ENCODE results near the gene UBN2.

Gene UBN2

DNA sequence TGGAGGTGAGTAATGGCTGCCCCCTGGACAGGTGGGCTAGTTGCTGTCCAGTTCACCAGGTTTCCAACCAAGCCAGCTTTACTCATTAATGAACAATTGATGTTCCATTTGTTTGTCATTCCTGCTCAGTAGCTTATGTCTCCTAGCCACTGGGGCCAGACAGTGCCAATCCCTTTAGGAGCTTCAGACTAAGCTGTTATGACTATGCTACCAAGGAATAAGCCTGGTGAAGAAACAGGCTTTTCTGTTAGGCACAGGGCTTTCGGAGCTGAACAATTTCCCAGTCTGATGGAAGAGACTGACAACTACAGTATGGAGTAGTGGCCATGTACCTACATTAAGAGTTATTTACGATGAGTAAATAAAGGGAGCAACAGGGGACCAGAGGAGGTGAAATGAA, 108.0 kb downstream of the UBN2 start:
- TF ChIP-seq TAF1 (IDR thresholded peaks at IDR 0.05; ENCODE audit: low read depth, low read length) (no peak), SPI1 (IDR thresholded peaks at IDR 0.05; ENCODE audit: low read depth, low read length) (no peak), POLR2AphosphoS5 (IDR thresholded peaks at IDR 0.05; ENCODE audit: low read depth, low read length) (no peak), PAX5 (IDR thresholded peaks at IDR 0.05; ENCODE audit: insufficient read depth, low read length, severe bottlenecking) (no peak), POU2F2 (IDR thresholded peaks at IDR 0.05; ENCODE audit: low read depth, low read length) (no peak)
- FAIRE-seq (no peak), DNase-seq (ENCODE audit: insufficient read length, low spot score) (no peak)

DNA sequence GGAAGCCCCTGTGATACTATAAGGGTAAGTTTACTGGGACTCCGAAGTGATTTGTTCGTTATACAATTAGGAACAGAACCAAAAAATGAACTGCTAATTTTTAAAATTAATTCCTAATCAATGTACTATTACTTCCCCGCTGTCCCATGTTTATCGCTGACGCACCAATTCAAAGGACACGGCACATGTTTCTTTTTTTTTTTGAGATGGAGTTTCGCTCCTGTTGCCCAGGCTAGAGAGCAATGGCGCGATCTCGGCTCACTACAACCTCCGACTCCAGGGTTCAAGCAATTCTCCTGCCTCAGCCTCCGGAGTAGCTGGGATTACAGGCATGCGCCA, 108.6 kb downstream of the UBN2 start:
- no peak for FAIRE-seq
- DNase-seq (ENCODE audit: insufficient read length, low spot score), result no peak
- no peak for TF ChIP-seq TAF1 (IDR thresholded peaks at IDR 0.05; ENCODE audit: low read depth, low read length)
- TF ChIP-seq PAX5 (IDR thresholded peaks at IDR 0.05; ENCODE audit: insufficient read depth, low read length, severe bottlenecking), result no peak
- TF ChIP-seq SPI1 (IDR thresholded peaks at IDR 0.05; ENCODE audit: low read depth, low read length), result no peak
- no peak for TF ChIP-seq POLR2AphosphoS5 (IDR thresholded peaks at IDR 0.05; ENCODE audit: low read depth, low read length)
- no peak for TF ChIP-seq POLR2A (IDR thresholded peaks at IDR 0.05; ENCODE audit: low read depth, low read length)
- no peak for TF ChIP-seq POU2F2 (IDR thresholded peaks at IDR 0.05; ENCODE audit: low read depth, low read length)

DNA sequence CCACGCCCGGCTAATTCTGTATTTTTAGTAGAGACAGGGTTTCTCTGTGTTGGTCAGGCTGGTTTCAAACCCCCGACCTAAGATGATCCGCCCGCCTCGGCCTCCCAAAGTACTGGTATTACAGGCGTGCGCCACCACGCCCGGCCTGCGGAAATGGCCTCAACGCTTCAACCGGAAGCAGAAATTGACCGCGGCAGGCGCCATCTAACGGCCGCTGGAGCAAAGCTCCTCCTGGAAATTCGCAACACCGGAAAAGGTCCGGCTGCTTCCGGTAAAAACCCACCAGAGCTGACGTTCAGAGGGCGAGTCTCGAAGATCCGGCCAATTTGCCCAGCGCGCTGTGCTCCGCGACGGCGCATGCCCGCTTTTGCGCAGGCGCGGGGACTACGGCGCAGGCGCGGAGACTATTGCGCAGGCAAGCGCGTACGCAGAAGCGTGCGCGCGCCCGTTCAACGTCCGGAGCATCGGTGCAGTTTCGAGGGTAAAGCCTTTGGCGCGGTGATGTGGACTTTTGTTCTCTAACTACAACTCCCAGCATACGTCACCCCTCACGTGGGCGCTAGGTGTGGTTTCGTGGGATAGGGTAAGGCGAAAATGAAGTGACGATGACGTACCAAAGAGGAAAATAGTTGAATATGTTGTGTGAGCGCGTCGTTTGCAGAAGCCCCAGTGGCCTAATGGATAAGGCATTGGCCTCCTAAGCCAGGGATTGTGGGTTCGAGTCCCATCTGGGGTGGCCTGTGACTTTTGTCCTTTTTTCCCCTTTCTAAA, 109.2 kb downstream of the UBN2 start:
- FAIRE-seq (peak; percentile 99), DNase-seq (ENCODE audit: insufficient read length, low spot score) (peak; percentile 82)
- peak; percentile 34; the same call in 1 of the 2 replicates for TF ChIP-seq TAF1 (IDR thresholded peaks at IDR 0.05; ENCODE audit: low read depth, low read length)
- no peak for TF ChIP-seq POLR2AphosphoS5 (IDR thresholded peaks at IDR 0.05; ENCODE audit: low read depth, low read length)
- TF ChIP-seq POLR2A (IDR thresholded peaks at IDR 0.05; ENCODE audit: low read depth, low read length), result peak; percentile 53; the same call in 1 of the 2 replicates
- peak; percentile 82 for TF ChIP-seq POU2F2 (IDR thresholded peaks at IDR 0.05; ENCODE audit: low read depth, low read length)
- peak; percentile 32; the same call in 1 of the 2 replicates for TF ChIP-seq SPI1 (IDR thresholded peaks at IDR 0.05; ENCODE audit: low read depth, low read length)
- TF ChIP-seq PAX5 (IDR thresholded peaks at IDR 0.05; ENCODE audit: insufficient read depth, low read length, severe bottlenecking), result peak; percentile 42

DNA sequence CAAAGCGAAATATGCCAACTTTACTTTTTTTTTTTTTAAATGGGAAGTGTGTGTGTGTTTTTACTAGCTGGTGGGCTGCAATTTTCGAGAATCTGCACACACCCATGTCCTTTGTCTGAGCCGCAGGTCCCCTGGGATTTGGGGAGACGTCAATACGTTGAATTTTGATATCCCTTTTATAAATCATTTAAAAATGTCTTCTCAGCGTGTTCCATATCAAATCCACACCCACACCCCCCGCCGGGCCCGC, 109.7 kb downstream of the UBN2 start:
- DNase-seq (ENCODE audit: insufficient read length, low spot score) (peak; percentile 11), FAIRE-seq (no peak)
- TF ChIP-seq POLR2AphosphoS5 (IDR thresholded peaks at IDR 0.05; ENCODE audit: low read depth, low read length) (no peak), PAX5 (IDR thresholded peaks at IDR 0.05; ENCODE audit: insufficient read depth, low read length, severe bottlenecking) (no peak), SPI1 (IDR thresholded peaks at IDR 0.05; ENCODE audit: low read depth, low read length) (no peak), POU2F2 (IDR thresholded peaks at IDR 0.05; ENCODE audit: low read depth, low read length) (no peak), POLR2A (IDR thresholded peaks at IDR 0.05; ENCODE audit: low read depth, low read length) (no peak), TAF1 (IDR thresholded peaks at IDR 0.05; ENCODE audit: low read depth, low read length) (no peak)

DNA sequence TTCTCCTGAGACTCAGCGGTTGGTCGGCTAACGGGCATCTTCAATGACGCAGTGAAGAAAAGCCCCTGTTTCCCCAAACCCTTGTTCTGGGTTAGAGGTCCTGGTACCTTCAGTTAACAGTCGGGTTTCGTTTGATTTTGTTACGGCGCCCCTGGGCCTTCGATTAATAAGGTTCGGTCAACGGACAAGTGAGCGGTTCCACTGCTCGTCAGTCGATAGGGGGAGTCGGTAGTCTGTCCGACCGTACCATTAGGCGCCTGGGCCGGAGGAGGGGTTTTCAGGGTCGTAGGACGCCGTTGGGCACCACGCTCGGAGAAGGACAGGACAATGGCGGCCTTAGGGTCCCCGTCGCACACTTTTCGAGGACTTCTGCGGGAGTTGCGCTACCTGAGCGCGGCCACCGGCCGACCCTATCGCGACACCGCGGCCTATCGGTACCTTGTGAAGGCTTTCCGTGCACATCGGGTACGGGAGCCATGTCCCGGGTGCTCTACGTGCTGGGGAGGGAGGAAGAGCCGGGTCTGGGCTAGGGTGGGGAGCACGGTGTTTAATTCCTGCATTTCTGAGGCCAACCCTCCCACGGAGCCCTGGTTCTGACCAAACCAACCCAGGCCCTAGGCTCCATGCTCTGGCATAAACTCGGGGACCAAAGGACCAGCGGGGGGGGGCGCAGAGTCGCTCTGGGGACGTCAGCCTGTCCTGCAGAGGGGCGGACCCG, 110.2 kb downstream of the UBN2 start, which contains the start of gene FMC1:
FMC1 (plus strand) TSS at position 280 of the 718 bp plus-strand sequence; CDS start at position 328, 48 bp downstream.
- DNase-seq (ENCODE audit: insufficient read length, low spot score), result peak; percentile 47
- FAIRE-seq, result peak; percentile 89
- TF ChIP-seq POLR2AphosphoS5 (IDR thresholded peaks at IDR 0.05; ENCODE audit: low read depth, low read length) (no peak), PAX5 (IDR thresholded peaks at IDR 0.05; ENCODE audit: insufficient read depth, low read length, severe bottlenecking) (no peak), POU2F2 (IDR thresholded peaks at IDR 0.05; ENCODE audit: low read depth, low read length) (peak; percentile 70), SPI1 (IDR thresholded peaks at IDR 0.05; ENCODE audit: low read depth, low read length) (no peak), TAF1 (IDR thresholded peaks at IDR 0.05; ENCODE audit: low read depth, low read length) (peak; percentile 86), POLR2A (IDR thresholded peaks at IDR 0.05; ENCODE audit: low read depth, low read length) (peak; percentile 21)

DNA sequence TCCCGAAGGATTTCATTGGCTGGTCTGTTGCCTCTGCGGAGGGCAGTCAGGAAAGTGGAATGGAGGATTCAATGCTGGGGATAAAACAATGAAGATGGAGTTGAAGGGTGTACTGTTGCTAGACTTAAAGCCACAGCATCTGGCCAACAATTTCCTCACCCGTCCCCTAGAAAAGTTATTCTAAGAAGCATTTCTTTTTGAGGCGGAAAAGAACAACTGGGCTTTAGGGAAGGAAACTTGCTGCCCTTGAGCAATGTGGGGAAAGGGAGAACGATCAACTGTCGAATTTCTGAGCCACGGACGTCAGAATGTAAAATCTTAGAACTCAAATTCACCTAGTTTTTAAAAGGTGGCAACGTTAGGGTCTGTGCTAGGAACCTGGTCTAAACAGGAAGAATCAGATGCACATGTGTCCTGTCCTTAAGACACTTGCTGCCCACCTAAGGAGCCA, 110.8 kb downstream of the UBN2 start:
- DNase-seq (ENCODE audit: insufficient read length, low spot score), result no peak
- peak; percentile 79 for FAIRE-seq
- TF ChIP-seq TAF1 (IDR thresholded peaks at IDR 0.05; ENCODE audit: low read depth, low read length) (no peak), POLR2A (IDR thresholded peaks at IDR 0.05; ENCODE audit: low read depth, low read length) (peak; percentile 15; the same call in 1 of the 2 replicates)

DNA sequence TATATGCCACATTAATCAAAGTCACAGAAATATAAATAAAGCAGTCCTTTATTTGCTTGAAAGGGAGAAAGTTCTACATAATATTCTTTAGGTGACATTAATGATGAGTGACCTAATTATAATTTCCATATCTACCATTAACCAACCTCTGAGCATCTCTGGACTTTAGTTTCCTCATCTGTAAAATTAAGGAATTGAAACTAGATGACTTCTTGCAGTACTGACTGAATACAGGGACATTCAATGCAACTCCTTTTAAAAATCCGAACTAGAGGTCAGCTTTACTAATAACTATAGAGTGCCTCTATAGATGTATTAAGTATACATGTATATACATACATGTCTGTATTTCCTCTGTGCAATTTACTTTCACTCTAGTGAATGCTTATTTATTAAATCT, 114.0 kb downstream of the UBN2 start:
- FAIRE-seq (no peak), DNase-seq (ENCODE audit: insufficient read length, low spot score) (no peak)
- TF ChIP-seq POLR2A (IDR thresholded peaks at IDR 0.05; ENCODE audit: low read depth, low read length) (no peak), SPI1 (IDR thresholded peaks at IDR 0.05; ENCODE audit: low read depth, low read length) (peak; percentile 59)

DNA sequence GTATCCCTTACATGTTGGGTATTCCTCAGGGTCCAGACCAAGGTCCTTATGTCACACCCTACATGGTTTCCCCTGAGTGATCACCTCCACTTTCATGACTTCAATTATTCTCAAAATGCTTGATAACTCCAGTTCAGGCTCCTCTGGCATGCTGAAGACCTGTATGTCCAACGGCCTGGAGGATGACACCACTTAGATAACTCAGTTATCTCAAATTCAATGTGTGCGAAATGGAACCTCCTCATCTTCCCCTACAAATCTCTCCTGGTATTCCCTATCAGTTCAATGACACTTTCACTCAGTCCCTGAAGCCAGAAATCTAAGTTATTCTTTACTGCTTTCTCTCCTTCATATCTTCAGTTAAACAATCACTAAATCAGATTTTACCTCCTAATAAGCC, 120.0 kb downstream of the UBN2 start:
- TF ChIP-seq POU2F2 (IDR thresholded peaks at IDR 0.05; ENCODE audit: low read depth, low read length), result no peak
- no peak for TF ChIP-seq POLR2AphosphoS5 (IDR thresholded peaks at IDR 0.05; ENCODE audit: low read depth, low read length)
- FAIRE-seq, result no peak
- DNase-seq (ENCODE audit: insufficient read length, low spot score), result no peak

DNA sequence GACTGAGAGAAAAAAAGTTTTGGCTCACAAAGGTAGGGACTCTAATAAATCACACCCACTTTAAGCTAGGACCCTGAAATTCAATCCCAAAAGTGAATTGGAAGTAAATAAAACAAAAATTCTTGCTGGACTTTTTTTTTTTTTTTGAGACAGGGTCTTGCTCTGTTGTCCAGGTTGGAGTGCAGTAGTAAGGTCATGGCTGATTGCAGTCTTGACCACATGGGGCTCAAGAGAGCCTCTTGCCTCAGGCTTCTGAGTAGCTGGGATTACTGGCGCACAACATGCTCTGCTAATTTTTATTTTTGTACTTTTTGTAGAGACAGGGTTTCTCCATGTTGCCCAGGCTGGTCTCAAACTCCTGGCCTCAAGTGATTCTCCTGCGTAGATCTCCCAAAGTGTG, 123.7 kb downstream of the UBN2 start:
- no peak for FAIRE-seq
- no peak for TF ChIP-seq PAX5 (IDR thresholded peaks at IDR 0.05; ENCODE audit: insufficient read depth, low read length, severe bottlenecking)
- TF ChIP-seq SPI1 (IDR thresholded peaks at IDR 0.05; ENCODE audit: low read depth, low read length), result no peak
- no peak for TF ChIP-seq POU2F2 (IDR thresholded peaks at IDR 0.05; ENCODE audit: low read depth, low read length)
- no peak for TF ChIP-seq POLR2A (IDR thresholded peaks at IDR 0.05; ENCODE audit: low read depth, low read length)
- TF ChIP-seq POLR2AphosphoS5 (IDR thresholded peaks at IDR 0.05; ENCODE audit: low read depth, low read length), result no peak
- no peak for TF ChIP-seq TAF1 (IDR thresholded peaks at IDR 0.05; ENCODE audit: low read depth, low read length)
- DNase-seq (ENCODE audit: insufficient read length, low spot score), result no peak

DNA sequence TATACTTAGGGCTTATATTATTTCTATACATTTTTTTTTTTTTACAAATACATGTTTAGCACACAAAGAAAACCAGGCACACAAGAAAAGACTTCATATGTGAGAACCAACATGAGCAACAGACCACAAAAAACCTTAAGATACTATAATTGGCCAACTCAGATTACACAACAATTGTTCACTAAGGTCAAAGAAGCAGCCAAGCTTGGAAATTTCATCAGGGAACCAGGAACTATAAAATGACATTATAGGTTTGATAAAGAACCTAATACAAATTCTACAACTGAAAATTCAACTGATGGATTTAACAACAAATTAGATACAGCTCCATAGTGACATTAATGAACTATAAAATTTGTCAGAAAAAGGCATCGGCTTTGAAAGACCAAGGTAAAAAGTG, 124.3 kb downstream of the UBN2 start:
- no peak for FAIRE-seq
- no peak for DNase-seq (ENCODE audit: insufficient read length, low spot score)
- TF ChIP-seq POU2F2 (IDR thresholded peaks at IDR 0.05; ENCODE audit: low read depth, low read length) (no peak), SPI1 (IDR thresholded peaks at IDR 0.05; ENCODE audit: low read depth, low read length) (no peak), POLR2AphosphoS5 (IDR thresholded peaks at IDR 0.05; ENCODE audit: low read depth, low read length) (no peak), PAX5 (IDR thresholded peaks at IDR 0.05; ENCODE audit: insufficient read depth, low read length, severe bottlenecking) (no peak), POLR2A (IDR thresholded peaks at IDR 0.05; ENCODE audit: low read depth, low read length) (no peak), TAF1 (IDR thresholded peaks at IDR 0.05; ENCODE audit: low read depth, low read length) (no peak)
